Fibroblast of pulmonary artery (primary cell): ENCODE data around the gene EXOC3L4.
"Not testable (repeated sequence)": the region's sequence is repeated elsewhere in the genome, so short reads cannot be mapped to it uniquely, and the experiment has no call there.

Experiments
- DNase-seq: peaks from one replicate; pipeline ENCODE4 v3.0.0-alpha.2; 2010; ENCODE audit warnings: low read depth
- H3K4me3 ChIP-seq: replicated peaks from 2 replicates; pipeline ENCODE4 v1.5.1; 2011; ENCODE audit warnings: low read depth, mild to moderate bottlenecking, control low read depth, low read length, moderate library complexity
- TF ChIP-seq, protein P1 (sequence below): IDR thresholded peaks from 2 replicates; pipeline ENCODE4 v1.5.1; 2011; ENCODE audit warnings: mild to moderate bottlenecking, control low read depth, low read length, inconsistent platforms; ENCODE audit errors: missing control alignments

Gene EXOC3L4

DNA sequence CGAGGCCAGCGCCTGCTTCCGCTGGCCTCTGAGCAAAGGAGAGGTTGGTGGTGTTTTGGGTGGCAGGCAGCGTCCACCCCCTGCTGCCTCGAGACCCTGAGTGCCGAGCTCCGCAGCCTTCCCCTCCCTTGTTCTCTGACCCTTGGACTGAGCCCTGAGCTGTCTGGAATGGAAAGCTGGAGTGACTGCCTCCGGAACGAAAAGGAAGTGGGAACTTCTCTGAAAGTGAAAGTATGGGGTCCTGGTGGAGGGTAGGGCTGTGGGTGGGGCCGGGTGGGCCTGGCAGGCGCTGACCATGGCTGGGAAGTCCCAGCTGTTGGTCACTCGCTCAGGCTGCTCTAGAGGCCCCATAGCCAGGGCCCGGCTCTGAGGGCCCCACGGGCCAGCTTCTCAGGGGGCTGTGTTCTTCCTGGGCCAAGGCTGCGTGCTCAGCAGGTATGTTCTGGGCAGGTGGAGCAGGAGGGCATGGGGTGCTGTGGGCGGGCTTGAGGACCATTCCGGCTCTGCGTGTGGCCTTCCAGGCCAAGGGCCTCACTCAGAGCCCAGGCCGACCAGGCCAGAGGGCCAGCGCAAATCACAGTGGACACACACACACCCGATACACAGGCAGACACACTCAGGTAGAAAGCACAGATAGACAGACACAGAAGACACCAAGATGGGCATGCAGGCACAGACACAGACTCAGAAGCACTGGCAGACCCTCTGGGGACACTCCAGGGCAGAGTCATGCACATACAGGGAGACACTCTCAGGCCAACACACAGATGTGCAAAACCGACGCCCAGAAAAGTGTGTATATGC, at the start of gene EXOC3L4:
EXOC3L4 (plus strand) TSS at position 320 of the 804 bp plus-strand sequence. CDS start 5,495 bp downstream, outside the sequence.
- no peak within 1 kb of the TSS for H3K4me3 ChIP-seq
- TF ChIP-seq, protein P1, sequence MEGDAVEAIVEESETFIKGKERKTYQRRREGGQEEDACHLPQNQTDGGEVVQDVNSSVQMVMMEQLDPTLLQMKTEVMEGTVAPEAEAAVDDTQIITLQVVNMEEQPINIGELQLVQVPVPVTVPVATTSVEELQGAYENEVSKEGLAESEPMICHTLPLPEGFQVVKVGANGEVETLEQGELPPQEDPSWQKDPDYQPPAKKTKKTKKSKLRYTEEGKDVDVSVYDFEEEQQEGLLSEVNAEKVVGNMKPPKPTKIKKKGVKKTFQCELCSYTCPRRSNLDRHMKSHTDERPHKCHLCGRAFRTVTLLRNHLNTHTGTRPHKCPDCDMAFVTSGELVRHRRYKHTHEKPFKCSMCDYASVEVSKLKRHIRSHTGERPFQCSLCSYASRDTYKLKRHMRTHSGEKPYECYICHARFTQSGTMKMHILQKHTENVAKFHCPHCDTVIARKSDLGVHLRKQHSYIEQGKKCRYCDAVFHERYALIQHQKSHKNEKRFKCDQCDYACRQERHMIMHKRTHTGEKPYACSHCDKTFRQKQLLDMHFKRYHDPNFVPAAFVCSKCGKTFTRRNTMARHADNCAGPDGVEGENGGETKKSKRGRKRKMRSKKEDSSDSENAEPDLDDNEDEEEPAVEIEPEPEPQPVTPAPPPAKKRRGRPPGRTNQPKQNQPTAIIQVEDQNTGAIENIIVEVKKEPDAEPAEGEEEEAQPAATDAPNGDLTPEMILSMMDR: no peak
- DNase-seq: no peak

DNA sequence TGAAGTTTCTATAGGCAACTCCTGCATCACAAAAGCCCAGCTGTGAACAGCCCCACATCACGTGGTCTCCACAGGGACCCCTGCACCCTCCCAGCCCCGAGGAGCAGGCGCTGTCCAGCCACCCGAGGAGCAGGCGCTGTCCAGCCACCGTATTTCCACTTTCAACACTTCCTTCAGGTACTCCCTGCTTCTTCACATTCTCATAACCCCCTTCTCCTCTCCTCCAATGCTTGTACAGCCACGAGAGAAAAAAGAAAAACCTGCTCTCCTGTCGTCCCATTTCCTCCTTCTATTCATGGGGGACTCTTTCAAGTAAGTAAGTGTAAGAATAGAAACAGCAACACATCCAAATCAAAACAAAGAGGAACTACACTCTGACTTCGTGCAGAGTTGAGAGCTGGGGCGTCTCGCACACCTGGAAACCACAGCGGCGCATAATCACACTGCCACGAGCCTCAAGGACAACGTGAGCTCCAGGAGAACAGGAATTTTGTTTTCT, 49.1 kb upstream of the EXOC3L4 start:
- no peak overlapping the region for H3K4me3 ChIP-seq
- DNase-seq: no peak
- TF ChIP-seq, protein P1: no peak

DNA sequence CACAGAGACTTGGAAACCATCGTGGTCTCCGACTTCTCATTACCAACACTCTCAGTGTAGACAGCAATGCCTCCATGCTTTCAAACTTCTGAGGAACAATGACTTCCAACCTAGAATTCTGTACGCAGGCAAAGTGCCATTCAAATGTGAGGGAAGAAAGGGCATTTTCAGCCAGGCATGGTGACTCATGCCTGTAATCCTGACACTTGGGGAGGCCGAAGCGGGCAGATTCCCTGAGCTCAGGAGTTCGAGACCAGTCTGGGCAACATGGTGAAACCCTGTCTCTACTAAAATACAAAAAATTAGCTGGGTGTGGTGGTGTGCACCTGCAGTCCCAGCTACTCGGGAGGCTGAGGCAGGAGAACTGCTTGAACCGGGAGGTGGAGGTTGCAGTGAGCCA, 47.1 kb upstream of the EXOC3L4 start:
- not testable (repeated sequence) for DNase-seq, H3K4me3 ChIP-seq

DNA sequence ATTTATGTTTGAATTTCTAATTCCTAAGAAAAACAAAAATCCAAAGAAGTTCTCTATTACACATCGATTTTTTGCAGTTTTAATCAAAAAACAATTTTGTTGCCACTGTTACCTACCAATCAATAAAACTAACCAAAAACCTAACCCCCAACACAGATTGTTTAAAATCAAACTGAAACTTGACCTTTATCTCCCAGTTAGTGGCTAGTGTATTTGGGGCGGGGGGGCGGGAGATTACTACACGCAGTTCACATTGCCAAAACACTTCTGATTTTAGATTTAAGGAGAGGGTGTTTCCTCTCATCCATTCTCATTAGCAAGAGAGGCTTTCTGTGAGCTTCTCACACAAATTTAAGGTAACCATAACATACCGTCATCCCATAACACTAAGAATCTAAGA, 43.6 kb upstream of the EXOC3L4 start:
- no peak for DNase-seq
- TF ChIP-seq, protein P1: no peak
- no peak overlapping the region for H3K4me3 ChIP-seq

DNA sequence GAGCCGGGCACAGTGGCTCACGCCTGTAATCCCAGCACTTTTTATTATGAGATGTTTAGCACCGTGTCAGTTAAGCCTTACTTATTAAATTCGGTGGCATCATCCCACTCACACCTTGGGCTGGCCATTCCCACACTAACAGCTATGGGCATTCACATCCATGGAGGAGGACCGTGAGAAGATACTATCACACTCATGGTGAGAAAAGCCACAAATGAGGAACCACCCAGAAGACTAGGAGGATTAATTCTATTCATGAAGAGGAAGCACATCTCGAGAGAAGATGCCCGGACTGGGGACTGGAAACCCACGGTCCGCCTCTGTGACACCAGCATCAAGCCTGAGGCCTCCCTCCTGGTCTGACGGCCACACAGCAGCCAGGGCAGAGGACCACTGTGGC, 42.1 kb upstream of the EXOC3L4 start:
- DNase-seq: no peak
- TF ChIP-seq, protein P1: no peak
- no peak overlapping the region for H3K4me3 ChIP-seq

DNA sequence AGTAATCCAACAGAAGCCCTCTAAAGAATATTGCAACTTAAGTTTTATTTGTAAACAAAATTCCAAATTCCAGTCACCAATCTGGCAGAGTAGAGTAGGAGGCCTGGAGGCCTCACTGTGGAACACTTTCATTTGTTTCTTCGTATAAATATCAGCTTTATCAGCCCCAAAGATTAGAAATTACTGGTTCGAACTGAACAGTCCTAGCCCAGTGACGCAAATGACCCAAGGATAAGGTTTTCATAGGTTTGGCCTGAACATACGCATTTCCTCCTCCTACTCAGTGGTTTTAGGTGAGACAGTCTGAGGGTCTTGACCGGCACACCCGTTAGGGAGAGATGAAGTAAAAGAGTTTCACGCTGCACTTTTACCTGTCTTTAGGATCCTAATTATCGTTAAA, 38.8 kb upstream of the EXOC3L4 start:
- peak; percentile 65 for DNase-seq
- H3K4me3 ChIP-seq: peak overlapping the region; percentile 80
- TF ChIP-seq, protein P1: no peak

DNA sequence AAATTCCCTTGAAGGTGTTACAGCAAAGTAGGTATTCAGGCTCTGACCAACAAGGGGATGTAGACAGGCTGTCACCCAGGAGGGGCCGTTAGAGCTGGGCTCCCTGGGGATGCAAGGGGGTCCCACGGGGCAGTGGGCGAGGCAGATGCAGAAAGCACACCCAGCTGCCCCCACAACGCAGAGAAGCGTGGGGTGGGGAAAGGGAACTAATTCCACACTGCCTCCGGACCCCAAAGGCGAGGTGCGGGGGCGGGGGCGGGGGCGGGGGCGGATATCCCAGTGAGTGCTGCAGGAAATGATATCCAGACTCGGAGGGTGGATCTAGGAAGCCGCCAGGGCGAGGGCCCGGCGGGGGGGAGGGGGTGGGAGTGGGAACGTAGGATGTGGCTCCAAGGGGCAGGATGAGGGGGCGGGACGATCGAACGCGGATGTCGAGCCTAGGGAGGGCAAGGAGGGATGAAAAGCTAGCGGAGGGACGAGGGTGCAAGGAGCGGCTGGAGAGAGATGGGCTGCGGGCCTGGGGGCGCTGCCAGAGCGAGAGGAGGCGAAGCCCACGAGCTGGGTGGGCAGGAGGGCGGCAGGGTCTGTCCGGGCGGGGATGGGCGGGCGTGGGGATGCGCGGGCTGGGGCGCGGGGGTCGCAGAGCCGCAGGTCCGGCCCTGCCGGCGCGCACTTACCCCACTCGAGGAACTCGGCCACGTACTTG, 38.0 kb upstream of the EXOC3L4 start:
- DNase-seq: peak; percentile 73
- peak overlapping the region; percentile 80 for H3K4me3 ChIP-seq
- TF ChIP-seq, protein P1: no peak
